GM21447 (cell line): ENCODE data around the gene RNASEL.
"Not testable (repeated sequence)": the region's sequence is repeated elsewhere in the genome, so short reads cannot be mapped to it uniquely, and the experiment has no call there.

Experiments used
- ATAC-seq: cut with Tn5 transposase; IDR thresholded peaks from one replicate; pipeline ENCODE4 v1.9.1; 2021; ENCODE audit not compliant: unreplicated experiment

The RNASEL gene

DNA sequence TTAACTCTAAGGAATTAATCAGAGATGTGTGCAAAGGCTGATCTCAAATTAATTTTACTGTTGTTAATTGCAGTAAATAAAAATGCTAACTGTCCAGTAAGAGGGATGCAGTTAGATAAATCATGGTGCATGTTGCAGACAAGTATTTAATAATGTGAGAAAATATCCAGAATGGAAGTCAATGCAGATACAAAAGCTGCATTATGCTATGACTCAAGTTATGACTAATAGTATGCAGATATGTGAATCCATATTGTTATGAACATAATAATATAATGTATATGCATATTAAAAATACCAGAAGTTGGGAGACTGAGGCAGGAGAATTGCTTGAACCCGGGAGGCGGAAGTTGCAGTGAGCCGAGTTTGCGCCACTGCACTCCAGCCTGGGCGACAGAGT is 21.4 kb downstream of the RNASEL start:
- no peak for ATAC-seq

DNA sequence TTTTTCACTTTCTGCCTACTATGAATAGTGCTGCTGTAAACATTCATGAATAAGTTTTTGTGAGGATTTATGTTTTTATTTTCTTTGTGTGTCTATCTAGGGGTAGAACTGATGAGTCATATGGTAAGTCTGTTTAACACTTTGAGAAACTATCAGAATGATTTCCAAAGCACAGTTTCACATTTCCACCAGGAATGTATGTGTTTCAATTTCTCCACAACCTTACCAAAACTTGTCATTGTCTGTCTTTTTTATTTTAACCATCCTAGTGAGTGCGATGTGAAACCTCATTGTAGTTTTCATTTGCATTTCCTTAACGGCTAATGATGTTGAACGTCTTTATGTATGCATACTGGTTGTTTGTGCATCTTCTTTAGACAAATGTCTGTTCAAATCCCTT is 23.5 kb downstream of the RNASEL start:
- no peak for ATAC-seq

- ATAC-seq = no peak
Measured at GRCh38 chr1:182564406-182565004, 24.6 kb downstream of the RNASEL start.

GRCh38 chr1:182563095-182563494 is 26.0 kb downstream of the RNASEL start:
- no peak for ATAC-seq

GRCh38 chr1:182561456-182561855 is 27.6 kb downstream of the RNASEL start:
- no peak for ATAC-seq

DNA sequence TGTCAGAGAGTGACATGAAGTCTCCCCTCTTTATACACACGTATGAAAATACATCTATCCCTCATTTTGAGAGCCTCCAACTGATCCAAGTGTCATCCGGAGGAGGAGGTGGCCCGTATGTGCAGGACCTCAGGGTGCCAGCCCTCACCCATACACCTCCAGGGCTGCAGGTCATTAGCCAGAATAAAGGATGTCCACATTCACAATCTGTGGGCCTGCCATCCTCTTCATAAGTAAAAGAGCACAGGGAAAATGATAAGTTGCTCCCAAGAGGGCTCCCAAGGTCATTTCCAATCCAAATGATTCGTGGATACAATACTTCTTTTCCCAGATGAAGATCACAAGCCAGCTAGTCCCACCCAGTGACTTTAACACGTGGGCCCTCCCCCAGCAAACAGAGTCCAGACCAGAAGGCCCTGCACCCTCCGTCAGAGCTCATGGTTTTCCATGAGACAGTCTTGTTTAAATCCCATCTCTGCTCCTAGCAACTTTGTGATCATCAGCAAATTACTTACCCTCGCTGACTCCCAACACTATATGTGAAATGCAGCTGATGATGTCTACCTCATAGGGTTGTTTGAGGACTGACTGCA is 28.6 kb downstream of the RNASEL start:
- no peak for ATAC-seq

DNA sequence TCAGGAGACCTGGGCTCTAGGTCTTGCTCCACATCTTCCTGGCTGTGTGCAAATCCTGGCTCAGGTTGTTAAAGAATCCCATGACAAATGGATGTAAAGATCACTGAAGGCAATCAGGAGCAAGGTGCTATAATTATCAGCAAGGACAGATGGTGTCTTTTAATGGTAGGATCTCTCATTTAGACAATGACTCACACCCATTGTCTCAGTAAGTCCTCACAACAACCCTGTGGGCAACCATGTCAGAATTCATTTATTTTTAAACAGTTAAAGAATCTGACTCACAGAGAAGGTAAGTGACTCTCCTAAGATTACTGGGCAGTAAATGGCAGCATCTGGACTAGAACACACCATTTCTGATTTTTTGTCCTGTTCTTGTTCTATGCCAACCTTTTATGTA is 32.8 kb downstream of the RNASEL start:
- ATAC-seq = no peak

DNA sequence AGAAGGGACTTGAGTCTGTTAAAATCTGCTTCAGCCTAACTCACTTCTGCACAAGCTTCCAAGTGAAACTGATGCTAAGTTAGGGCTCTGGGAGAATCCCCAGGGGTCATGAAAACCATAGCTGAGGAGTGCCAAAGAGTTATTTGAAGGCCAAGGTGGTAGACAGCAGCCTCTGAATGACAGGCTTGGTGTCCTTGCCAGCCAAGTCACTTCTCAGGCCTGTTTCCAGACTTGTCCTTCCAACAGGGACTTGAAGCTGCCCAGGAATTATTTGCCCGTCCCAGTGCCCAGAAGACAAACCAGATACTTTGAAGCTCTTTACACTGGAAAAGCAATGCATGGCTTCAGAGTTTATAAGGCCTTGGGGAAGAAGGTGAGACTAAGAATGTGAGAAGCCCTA is 33.6 kb downstream of the RNASEL start:
- ATAC-seq = no peak

GRCh38 chr1:182552527-182552926 is 36.5 kb downstream of the RNASEL start:
- ATAC-seq = no peak

DNA sequence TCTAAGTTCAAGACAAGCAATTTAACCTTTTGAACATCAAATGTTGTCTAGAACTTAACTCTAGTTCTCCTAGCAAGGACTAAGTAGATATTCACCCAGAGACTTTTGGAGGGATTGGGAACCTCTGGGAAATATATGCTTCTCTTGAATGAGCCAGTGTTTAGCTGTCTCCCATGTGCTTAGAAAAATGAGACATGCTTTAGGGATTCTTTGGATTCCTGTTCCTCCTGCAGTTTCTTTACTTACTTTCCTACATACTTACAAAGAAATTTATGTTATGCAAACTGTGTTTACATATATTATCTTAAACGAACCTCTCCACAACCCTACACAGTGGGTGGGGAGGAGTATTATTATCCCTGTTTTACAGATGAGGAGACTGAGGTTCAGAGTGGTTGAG is 39.2 kb downstream of the RNASEL start:
- ATAC-seq = no peak

DNA sequence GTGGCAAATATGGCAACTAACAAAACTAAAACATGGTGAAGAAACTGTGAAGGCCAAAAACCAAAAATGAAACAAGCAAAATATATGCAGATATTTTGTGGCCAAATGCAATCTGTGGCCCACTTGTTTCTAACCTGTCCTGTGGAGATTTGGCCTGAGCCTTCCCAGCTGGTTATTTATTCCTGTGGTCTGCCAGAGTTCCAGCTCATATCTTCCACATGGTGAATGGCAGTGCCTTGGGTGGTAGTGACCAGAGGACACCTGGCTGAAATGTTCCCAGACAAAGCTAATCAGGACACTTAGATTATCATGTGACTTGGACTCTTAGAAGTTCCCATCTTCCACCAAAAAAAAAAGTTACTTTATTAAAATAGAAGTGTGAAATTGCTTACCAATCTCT is 39.7 kb downstream of the RNASEL start:
- ATAC-seq = no peak

DNA sequence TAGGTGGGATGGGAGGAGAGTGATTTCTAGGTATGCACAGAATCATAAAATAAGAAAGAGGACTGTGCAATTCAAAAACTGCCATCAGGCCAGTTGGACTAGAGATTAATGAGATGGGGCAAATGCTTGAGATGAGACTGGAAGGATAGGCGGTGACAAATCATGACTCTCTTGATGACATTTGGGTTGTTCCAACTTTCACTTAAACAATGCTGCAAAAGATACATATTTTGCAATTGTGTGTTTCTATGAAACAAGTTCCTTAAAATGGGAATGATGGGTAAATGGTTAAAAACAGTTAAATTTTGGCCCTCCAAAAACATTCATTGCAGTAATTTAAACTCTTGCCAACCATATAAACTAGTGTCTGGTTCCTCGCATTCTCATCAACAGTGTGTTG is 55.2 kb downstream of the RNASEL start:
- ATAC-seq = no peak

DNA sequence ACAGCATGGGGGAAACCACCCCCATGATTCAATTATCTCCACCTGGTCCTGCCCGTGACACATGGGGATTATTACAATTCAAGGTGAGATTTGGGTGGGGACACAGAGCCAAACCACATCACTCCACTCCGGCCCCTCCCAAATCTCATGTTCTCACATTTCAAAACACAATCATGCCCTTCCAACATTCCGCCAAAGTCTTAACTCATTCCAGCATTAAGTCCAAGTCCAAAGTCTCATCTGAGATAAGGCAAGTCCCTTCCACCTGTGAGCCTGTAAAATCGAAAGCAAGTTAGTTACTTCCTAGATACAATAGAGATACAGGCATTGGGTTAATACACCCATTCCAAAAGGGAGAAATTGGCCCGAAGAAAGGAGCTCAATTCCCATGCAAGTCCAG is 60.9 kb downstream of the RNASEL start:
- ATAC-seq = not testable (repeated sequence)

DNA sequence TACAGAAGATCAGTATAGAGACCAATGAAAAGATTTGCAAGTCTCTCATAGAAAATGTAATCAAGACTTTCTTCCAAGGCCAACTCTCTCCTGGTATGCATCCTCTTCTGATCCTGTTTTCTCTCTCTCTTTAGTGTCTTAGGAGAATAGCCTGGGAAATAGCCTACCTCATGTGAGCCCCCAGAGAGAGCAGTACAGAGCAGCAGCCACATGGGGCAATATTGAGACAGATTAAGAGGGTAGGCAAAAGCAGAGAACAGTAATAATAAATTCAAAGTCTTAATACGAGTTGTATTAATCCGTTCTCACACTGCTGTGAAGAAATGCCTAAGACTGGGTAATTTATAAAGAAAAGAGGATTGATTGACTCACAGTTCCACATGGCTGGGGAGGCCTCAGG is 61.4 kb downstream of the RNASEL start:
- no peak for ATAC-seq

DNA sequence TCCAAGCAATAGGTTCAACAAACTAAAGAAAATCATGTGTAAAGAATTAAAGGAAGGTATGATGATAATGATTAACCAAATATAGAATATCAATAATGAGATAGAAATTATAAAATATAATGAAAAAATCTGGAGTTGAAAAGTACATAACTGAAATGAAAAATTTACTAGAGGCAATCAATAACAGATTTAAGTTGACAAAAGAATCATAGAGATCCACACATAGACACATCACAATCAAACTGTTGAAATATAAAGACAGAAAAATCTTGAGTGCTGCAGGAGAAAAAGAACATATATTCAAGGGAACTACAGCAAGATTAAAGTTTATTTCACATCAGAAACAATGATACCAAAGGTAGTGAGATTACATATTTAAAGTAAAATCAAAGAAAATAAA is 63.7 kb downstream of the RNASEL start:
- ATAC-seq = no peak
